Body of pancreas (tissue), 4 donors: ENCODE data around the gene COL23A1.

Experiments
- POLR2A ChIP-seq, 3 donors: fragments of 450-650 bp; IDR thresholded peaks; one replicate each; pipeline ENCODE4 v1.6.1; 2016; ENCODE audit warnings: antibody characterized with exemption in 3 of 3, mild to moderate bottlenecking in 2 of 3
- TF ChIP-seq, protein P1 (sequence below), 7 experiments: fragments of 450-650 bp in 4 of 7; fragments of 200-600 bp in 3 of 7; sonication (generic) in 3 of 7; IDR thresholded peaks; one replicate each; pipeline ENCODE4 v1.5.1; 2016 to 2019; ENCODE audit warnings: antibody characterized with exemption in 7 of 7

DNA sequence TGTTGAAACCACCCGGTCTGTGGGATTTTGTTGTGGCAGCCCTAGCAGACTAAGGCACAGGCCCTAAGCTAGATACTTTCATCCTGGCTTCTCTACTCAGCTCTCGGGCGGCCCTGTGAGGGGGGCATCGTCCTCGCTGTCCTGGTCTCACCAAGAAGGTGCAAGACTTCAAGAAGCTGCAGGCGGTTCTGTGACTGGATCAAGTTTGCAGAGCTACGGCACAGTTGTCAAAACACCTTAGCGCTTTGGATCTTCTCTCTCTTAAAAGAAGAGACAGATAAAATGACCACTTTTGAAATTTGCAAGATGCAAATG is 238.2 kb downstream of the COL23A1 start:
- TF ChIP-seq, protein P1, sequence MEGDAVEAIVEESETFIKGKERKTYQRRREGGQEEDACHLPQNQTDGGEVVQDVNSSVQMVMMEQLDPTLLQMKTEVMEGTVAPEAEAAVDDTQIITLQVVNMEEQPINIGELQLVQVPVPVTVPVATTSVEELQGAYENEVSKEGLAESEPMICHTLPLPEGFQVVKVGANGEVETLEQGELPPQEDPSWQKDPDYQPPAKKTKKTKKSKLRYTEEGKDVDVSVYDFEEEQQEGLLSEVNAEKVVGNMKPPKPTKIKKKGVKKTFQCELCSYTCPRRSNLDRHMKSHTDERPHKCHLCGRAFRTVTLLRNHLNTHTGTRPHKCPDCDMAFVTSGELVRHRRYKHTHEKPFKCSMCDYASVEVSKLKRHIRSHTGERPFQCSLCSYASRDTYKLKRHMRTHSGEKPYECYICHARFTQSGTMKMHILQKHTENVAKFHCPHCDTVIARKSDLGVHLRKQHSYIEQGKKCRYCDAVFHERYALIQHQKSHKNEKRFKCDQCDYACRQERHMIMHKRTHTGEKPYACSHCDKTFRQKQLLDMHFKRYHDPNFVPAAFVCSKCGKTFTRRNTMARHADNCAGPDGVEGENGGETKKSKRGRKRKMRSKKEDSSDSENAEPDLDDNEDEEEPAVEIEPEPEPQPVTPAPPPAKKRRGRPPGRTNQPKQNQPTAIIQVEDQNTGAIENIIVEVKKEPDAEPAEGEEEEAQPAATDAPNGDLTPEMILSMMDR (IDR thresholded peaks at IDR 0.05), result no peak
- TF ChIP-seq POLR2A (IDR thresholded peaks at IDR 0.05), result no peak
